Measurements from ENCODE around the gene PRUNE2. TPM values are rescaled to one million over a fixed set of nuclear protein-coding genes. Genes with fewer than 3 reads are reported as not detected.

PRUNE2 gene
- total and polyA plus RNA-seq, 2 of the 13 experiments (the other 11 are each of a cell fraction or from before 2014, with no cell fraction given): 0.02 TPM; not detected in 1

- Histone ChIP-seq H3K79me2 (ENCODE audit: insufficient read depth, low read length) (no peaks in the 10 kb centered on the region), H3K27ac (ENCODE audit: extremely low read length, insufficient read depth, low read length) (no peak overlapping the region), H3K27me3 (ENCODE audit: control insufficient read depth in 1 of 2, insufficient read depth in 2 of 2, low read length in 2 of 2) (no peaks in the 10 kb centered on the region), H3K4me2 (ENCODE audit: low read depth, low read length) (no peak overlapping the region), H2AFZ (ENCODE audit: low read length) (no peak overlapping the region), H4K20me1 (ENCODE audit: insufficient read depth, low read length) (no peaks in the 10 kb centered on the region), H3K9ac (ENCODE audit: insufficient read depth, low read depth, low read length) (no peak overlapping the region), H3K36me3 (replicated peaks in 1 of 2; ENCODE audit: control insufficient read depth in 1 of 2, insufficient read depth in 2 of 2, low read length in 2 of 2) (no peaks in the 10 kb centered on the region), H3K4me1 (ENCODE audit: insufficient read depth, low read length) (no peaks in the 10 kb centered on the region), H3K9me3 (ENCODE audit: low read length) (no peaks in the 10 kb centered on the region), H3K4me3 (replicated peaks in 1 of 3; ENCODE audit: insufficient read depth in 1 of 3, low read depth in 2 of 3, low read length in 3 of 3) (no peak overlapping the region)
- ChIA-PET CTCF (ENCODE audit: low intra/inter-chr PET ratio, low total read pairs) (no interaction called here), POLR2A (no interaction called here)
- 7% methylated on average over 6 of the region's 6 CpGs for WGBS (ENCODE audit: low lambda C conversion rate)
- no peak for FAIRE-seq
- in situ Hi-C loops (cut with HindIII; ENCODE audit: extremely low pct_ligation_motif_present, low pct_unique_long_range_greater_than_20kb) (no loop called here), intact Hi-C loops (cut with micrococcal nuclease; ENCODE audit: unreplicated experiment) (no loop called here)
- DNase-seq (ENCODE audit: low spot score): no peak
- BruUV-seq (replicated peaks): no TSS peak
- no peak for TF ChIP-seq ZNF737 (CRISPR knock-in tag; IDR thresholded peaks at IDR 0.05; ENCODE audit: borderline replicate concordance)
- no peak for TF ChIP-seq ZC3H13 (CRISPR knock-in tag; IDR thresholded peaks at IDR 0.05)
- TF ChIP-seq GTF3A (CRISPR knock-in tag; conservative IDR thresholded peaks at IDR 0.05): no peak
- TF ChIP-seq LCORL (IDR thresholded peaks at IDR 0.05): no peak
- TF ChIP-seq LCORL (CRISPR knock-in tag; IDR thresholded peaks at IDR 0.05): no peak
- no peak for TF ChIP-seq NFYB (CRISPR knock-in tag; IDR thresholded peaks at IDR 0.05)
- TF ChIP-seq SETDB1 (CRISPR knock-in tag; IDR thresholded peaks at IDR 0.05; ENCODE audit: borderline replicate concordance): no peak
- TF ChIP-seq HNRNPH1 (optimal IDR thresholded peaks at IDR 0.05; ENCODE audit: low read depth, low read length): no peak
- no peak for TF ChIP-seq NFIB (CRISPR knock-in tag; IDR thresholded peaks at IDR 0.05; ENCODE audit: borderline replicate concordance)
- no peak for TF ChIP-seq CHD4 (IDR thresholded peaks at IDR 0.05; ENCODE audit: borderline replicate concordance, low read length)
- no peak for TF ChIP-seq MATR3 (CRISPR knock-in tag; IDR thresholded peaks at IDR 0.05)
- TF ChIP-seq HDAC1 (CRISPR knock-in tag; IDR thresholded peaks at IDR 0.05): no peak
- no peak for ATAC-seq
Measured at GRCh38 chr9:76662476-76663281, 243.2 kb downstream of the PRUNE2 start.

Measured in HepG2 (cell line).